ENCODE measurements around the gene LRRC46.

- TF ChIP-seq POLR2A (IDR thresholded peaks at IDR 0.05; ENCODE audit: low read depth) (no peak), CTCF (IDR thresholded peaks at IDR 0.05) (no peak), POLR2AphosphoS5 (IDR thresholded peaks at IDR 0.05) (no peak), EP300 (IDR thresholded peaks at IDR 0.05) (no peak)
These were observed 20.3 kb downstream of the LRRC46 start for GRCh38 chr17:47851764-47852112.

All from esophagus muscularis mucosa (tissue), 4 donors.